NCI-H774 (cell line): ENCODE data around the gene BAHCC1.

Source experiments
- DNase-seq: peaks from one replicate; lab custom pipeline; 2025; lab: John Stamatoyannopoulos, UW

BAHCC1 gene

DNA sequence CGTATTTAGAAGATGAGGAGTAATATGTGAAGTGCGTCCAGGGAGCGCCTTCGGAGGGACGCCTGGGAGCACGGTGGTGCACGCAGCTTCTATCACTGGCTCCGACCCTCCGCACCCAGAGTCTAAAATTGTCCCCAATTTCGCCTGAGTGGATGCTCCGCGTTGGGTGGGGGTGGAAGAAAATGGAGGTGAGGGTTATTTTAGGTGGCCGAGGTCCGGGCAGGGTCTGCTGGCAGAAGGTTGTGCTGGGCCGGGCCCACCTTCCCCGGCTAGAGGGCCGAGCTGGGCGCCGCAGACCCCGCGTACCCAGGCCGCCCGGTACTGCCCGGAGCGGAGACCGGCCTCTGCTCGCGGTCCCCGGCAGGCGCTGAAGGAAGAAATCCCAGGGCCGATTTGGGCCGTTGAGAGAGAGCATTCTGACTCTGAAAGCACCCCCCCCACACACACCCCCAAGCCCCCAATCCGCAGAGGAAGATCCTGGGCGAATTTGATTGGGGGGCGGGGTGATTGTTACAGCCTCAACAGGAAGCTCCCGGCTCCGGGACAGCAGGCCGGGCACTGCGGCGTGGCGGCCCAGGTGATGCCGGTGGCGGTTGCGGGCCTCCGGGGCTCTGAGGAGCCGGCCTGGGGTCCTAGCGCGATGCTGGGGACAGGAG lies 3.0 kb downstream of the BAHCC1 start:
- no peak for DNase-seq

DNA sequence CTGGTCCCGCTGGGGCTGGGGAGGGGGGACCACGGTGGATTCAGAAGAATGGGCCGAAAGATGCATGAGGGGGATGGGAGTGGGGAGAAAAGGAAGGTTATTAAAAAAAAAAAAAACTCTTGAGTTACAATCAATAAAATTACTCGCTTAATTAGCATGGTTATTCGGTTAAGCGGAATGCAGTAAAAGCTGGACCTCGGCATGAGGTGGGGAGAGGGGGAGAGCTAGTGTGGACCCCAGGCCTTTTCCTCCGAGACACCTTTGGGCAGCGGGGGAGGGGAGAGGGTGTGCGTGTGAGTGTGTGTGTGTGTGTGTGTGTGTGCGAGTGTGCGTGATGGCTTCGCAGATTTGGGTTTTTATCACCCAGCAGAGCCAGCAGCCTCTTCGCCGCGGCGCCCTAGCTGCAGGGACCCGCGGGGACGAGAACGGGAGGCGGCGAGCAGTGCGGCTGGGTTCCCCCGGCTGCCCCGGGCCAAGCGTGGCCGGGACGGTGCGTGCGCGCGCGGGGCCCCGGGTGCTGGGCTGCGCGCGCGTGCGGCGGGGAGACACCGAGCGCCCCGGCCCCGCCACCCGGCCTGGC lies 3.7 kb downstream of the BAHCC1 start:
- DNase-seq, result no peak

GRCh38 chr17:81399481-81400153 lies 4.4 kb downstream of the BAHCC1 start:
- no peak for DNase-seq

- DNase-seq, result no peak
Measured at GRCh38 chr17:81400154-81400977, 5.1 kb downstream of the BAHCC1 start.

- DNase-seq, result no peak
Measured at GRCh38 chr17:81400996-81401722, 5.9 kb downstream of the BAHCC1 start.

DNA sequence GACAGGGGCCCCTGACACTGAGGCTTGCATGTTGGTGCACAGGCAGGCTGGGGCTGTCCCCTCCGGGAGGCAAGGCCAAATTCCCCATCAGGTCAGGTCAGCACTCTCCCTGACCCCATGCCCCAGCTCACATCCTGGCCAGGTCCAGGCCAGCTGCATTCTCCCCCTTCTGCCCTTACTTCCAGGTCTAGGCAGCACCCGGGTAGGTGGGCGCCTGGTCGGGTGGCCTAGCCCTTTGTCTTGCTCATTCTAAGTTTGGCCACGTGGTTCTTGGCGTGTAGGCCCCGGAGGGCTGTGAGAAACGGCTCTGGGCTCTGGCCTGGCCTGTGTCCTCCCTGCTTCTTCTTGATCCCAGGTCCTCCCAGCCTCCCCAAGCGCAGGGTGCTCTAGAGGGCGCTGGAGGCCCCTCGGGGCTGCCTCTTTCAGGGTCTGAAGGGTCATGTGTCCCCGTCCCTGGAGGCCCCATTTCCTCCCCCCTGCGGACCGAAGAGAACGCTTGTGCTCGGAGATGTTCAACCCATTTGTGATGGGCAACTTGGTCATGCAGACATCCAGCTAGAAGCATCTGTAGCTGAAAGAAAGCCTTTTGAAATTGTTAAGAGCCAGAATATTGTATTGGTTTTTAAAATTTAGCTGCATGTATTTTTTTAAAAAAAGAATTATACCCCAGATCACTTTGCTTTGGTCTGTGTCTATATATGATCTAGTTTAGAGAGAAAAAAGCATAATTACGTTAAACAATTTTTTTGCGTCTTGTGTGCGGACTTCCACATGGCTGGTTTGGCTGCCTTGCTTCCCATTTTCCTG lies 6.7 kb downstream of the BAHCC1 start:
- DNase-seq, result no peak

DNA sequence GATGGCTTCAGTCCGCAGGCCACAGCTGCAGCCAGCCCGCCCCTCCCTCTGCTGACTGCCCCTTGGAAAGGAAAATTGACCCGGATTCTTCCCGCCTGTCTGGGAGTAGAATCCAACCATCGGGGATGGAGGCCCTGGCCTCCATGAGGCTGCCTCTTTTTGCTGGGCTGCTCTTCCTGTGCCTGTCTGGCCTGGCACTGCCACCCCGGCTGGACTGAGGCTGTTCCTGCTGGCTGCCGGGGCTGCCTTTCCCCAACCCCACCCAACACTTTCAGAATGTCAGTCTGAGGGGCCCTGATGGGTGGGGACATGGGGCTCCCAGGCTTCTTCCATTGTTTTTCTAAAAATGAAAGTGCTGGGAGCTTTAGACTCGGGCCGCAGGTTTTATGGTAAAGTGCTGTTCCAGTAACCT lies 7.3 kb downstream of the BAHCC1 start:
- no peak for DNase-seq

DNA sequence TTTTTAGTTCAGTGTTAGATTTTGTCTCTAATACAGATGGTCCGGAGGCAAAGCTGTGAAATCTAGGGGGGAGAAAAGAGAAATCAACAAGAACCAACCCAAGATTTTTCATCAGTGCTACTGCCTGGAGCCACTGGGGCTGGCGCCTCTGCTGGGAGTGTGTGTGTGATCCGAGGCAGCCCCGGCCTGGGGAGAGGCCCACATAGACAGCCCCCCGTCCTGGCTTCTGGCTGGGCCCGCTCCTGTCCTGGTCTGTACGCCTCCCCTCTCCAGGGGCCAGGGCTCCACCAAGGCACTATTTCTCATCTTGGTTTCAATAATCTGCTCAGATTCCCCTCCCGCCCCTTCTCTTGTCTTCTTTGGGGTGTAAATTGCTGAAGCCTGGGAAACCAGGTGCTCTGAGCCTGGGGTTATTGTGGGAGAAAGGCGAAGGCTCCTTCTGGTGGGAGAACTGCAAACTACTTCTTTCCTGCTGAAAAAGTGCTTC lies 7.8 kb downstream of the BAHCC1 start:
- no peak for DNase-seq

DNA sequence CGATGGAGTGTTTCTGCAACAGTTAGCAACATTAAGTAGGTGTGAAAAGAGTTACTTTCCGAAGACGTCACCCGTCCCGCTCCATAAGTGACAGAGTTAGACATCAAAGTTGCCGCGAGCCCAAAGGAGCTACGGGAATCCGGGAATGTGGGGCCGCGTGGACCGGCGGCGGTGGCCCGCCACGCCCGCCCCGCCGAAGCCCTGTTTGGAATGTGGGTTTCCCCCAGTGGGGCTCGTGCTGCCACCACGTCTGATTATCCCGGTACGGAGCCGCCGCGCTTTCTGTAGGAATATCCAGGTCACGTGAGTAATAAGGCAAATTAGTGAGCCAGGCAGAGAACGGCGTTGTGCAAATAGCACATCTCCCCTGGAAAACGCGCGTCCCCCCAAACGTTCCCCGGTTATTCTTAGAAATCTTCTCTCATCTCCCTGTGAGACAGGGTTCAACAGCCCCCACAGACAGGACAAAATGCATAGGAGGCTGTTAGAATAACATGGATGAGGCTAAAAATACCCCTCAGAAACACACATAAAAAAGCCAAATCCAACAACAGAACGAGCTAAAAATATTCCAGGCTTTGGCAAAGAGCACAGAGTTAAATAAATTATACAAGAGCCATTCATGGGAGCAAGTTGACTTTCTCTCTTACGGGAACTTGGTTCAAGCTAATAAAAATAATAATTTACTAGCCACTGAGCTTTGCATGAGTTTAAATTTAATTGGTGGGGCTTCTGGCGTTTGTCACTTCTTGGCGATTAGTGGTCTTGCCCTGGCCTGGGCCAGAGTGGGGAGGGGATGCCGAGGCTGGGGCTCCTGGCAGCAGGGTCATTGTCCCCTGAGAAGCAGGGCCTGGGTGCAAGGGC lies 8.6 kb downstream of the BAHCC1 start:
- no peak for DNase-seq

DNA sequence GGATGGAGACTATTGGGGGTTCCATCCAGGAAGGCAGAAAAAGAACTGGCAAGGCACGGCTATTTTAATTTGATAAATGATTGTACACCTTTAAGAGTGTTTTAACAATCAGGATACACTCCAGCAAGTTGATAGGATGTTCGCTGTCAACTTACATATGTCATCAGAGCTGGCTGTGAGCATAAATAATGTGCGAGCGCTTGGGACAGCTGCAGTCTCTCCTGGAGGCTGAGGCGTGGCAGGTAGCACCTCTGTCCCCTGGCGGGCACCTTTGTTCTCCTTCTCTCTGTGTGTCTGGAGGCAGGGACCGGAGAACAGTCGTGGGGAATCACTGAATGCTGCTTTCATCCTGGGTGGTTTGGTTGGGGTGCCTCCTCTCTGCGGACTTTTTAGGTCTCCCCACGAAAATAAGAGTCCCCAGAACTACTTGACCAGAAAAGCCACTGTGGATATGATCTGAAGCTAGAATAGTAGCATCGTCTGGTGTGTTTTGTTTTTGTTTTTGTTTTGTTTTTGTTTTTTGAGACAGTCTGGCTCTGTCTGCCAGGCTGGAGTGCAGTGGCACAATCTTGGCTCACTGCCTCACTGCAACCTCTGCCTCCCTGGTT lies 9.4 kb downstream of the BAHCC1 start:
- no peak for DNase-seq

- no peak for DNase-seq
Measured at GRCh38 chr17:81405411-81405872, 10.2 kb downstream of the BAHCC1 start.

- DNase-seq, result no peak
Measured at GRCh38 chr17:81406117-81406953, 11.1 kb downstream of the BAHCC1 start.

DNA sequence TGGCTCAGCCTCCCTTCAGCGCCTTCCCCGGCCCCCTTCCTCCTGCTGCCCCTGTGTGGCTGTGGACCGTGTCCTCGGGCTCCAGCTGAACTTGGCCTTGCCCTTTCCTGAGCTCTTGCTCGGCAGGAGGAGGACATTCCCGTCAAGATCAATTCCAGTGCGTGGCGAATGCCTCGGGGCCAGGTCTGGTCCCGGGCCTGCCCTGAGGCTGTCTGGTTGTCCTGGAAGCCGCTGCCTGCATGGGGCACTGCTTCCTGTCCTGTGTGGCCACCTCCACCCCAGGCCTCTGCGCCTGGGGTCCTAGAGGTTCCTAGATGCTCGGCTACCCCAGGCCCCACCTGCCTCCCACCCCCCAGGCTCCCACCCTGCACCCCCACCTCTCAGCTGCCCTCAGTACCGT lies 12.8 kb downstream of the BAHCC1 start:
- no peak for DNase-seq

GRCh38 chr17:81409190-81409935 lies 14.1 kb downstream of the BAHCC1 start:
- DNase-seq, result peak; percentile 37

GRCh38 chr17:81410852-81411251 lies 15.6 kb downstream of the BAHCC1 start:
- no peak for DNase-seq

DNA sequence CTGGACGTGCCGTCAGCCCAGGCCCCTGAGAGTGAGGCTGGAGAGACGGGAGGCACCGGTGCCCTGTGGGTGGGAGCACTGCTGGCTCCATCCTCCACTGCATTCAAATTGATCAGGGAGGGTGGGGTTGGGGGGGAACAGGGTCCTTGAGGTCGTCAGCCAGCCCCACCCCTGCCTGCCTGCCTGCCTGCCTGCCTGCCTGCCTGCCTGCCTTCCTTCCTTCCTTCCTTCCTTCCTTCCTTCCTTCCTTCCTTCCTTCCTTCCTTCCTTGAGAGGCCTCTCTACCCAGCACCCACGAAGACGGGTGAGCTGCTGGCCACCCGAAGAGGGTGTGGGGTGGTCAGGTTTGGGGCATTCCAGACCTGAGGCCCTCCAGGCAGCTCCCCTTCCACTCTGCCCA lies 16.0 kb downstream of the BAHCC1 start:
- DNase-seq, result no peak

DNA sequence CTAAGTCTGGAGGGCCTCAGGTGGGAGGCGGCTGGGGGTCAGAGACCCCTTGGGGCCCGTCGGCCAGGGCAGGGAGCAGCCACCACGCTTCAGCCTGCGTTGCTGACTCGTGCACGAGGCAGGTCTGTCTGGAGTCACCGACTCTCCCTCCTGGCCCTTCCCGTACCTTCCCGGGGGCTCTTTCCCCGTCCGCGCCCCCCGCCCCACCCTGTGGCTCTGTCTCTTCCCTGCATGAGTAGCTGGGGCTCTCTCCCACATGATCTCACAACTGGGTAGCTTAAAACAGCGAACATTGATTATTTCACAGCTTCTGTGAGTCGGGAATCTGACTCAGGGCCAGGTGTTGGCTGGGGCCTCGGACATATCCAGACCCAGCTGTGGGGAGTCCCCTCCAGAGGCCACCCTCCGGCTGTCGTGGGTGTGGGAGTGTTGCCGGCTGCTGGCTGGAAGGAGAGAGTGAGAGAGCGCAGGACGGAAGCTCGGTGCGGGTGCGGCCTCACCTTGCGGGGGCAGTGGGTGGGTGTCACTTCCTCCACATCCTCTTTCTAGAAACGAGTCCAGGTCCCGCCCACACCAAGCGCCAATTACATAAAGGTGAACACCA lies 17.3 kb downstream of the BAHCC1 start:
- DNase-seq, result no peak
